OCI-LY3 (cell line): Measurements from ENCODE around the gene GNAT3.

Source experiments
- EZH2phosphoT487 ChIP-seq: fragments of 200-600 bp; shearing (Covaris generic); IDR thresholded peaks from 2 replicates; pipeline ENCODE4 v1.6.1; 2018; ENCODE audit warnings: antibody characterized with exemption, mixed run types, low read depth
- TF ChIP-seq, protein P1 (sequence below): fragments of 200-600, 300-600 bp; sonication (generic); IDR thresholded peaks from 2 replicates; pipeline ENCODE4 v1.5.1; 2014; ENCODE audit warnings: antibody characterized with exemption, low read length, low read depth

DNA sequence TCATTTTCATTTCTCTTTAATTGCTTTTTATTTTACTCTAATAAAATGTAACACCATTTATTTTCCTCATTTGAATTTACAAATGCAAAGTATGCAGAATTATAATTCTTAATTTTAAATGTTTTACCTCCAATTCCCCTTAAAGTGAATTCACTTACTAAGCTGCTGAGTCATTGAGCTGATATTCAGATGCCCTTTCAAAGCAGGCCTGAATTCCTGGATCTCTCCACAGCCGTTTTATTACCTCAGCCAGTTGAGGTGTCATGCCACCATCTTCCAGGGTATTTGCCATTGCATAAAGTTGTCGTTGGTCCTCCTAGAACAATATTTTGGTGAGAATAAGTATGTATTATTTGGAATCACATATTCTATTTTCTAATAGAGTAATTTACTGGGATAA, 33.2 kb downstream of the GNAT3 start:
- TF ChIP-seq, protein P1, sequence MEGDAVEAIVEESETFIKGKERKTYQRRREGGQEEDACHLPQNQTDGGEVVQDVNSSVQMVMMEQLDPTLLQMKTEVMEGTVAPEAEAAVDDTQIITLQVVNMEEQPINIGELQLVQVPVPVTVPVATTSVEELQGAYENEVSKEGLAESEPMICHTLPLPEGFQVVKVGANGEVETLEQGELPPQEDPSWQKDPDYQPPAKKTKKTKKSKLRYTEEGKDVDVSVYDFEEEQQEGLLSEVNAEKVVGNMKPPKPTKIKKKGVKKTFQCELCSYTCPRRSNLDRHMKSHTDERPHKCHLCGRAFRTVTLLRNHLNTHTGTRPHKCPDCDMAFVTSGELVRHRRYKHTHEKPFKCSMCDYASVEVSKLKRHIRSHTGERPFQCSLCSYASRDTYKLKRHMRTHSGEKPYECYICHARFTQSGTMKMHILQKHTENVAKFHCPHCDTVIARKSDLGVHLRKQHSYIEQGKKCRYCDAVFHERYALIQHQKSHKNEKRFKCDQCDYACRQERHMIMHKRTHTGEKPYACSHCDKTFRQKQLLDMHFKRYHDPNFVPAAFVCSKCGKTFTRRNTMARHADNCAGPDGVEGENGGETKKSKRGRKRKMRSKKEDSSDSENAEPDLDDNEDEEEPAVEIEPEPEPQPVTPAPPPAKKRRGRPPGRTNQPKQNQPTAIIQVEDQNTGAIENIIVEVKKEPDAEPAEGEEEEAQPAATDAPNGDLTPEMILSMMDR: no peak
- no peak for TF ChIP-seq EZH2phosphoT487
